ENCODE data around the gene KRTAP2-3. TPM values are rescaled to one million over a fixed set of nuclear protein-coding genes. Genes with fewer than 3 reads are reported as not detected.
A peak's percentile ranks its signal among the peaks of the same experiment; 100 is the strongest.
"Not testable (repeated sequence)": the region's sequence is repeated elsewhere in the genome, so short reads cannot be mapped to it uniquely, and the experiment has no call there.

Gene KRTAP2-3
- total RNA-seq, 1 donor from 2014 or later = 26.7 TPM

- TF ChIP-seq CTCF (conservative IDR thresholded peaks at IDR 0.05; ENCODE audit: low read depth, low read length) = no peak
- no peak for DNase-seq (ENCODE audit: low read depth)
- H3K4me3 ChIP-seq (ENCODE audit: low read depth, low read length) = no peak overlapping the region
Measured at GRCh38 chr17:41052566-41052965, 7.3 kb downstream of the KRTAP2-3 start.

- DNase-seq (ENCODE audit: low read depth) = no peak
- H3K4me3 ChIP-seq (ENCODE audit: low read depth, low read length) = no peak overlapping the region
- TF ChIP-seq CTCF (conservative IDR thresholded peaks at IDR 0.05; ENCODE audit: low read depth, low read length) = no peak
Measured at GRCh38 chr17:41049110-41049509, 10.8 kb downstream of the KRTAP2-3 start.

- no peak for TF ChIP-seq CTCF (conservative IDR thresholded peaks at IDR 0.05; ENCODE audit: low read depth, low read length)
- no peak overlapping the region for H3K4me3 ChIP-seq (ENCODE audit: low read depth, low read length)
- DNase-seq (ENCODE audit: low read depth) = no peak
Measured at GRCh38 chr17:41048441-41048840, 11.5 kb downstream of the KRTAP2-3 start.

GRCh38 chr17:41046735-41047465, 13.0 kb downstream of the KRTAP2-3 start, which contains the start of gene KRTAP2-1:
Gene KRTAP2-1 (minus strand): TSS chr17:41047316. CDS start chr17:41047267, 49 bp downstream.
- not testable (repeated sequence) for H3K4me3 ChIP-seq (ENCODE audit: low read depth, low read length); DNase-seq (ENCODE audit: low read depth)

GRCh38 chr17:41042953-41043352, 17.0 kb downstream of the KRTAP2-3 start:
- no peak for TF ChIP-seq CTCF (conservative IDR thresholded peaks at IDR 0.05; ENCODE audit: low read depth, low read length)
- DNase-seq (ENCODE audit: low read depth) = no peak
- no peak overlapping the region for H3K4me3 ChIP-seq (ENCODE audit: low read depth, low read length)

- not testable (repeated sequence) for H3K4me3 ChIP-seq (ENCODE audit: low read depth, low read length); DNase-seq (ENCODE audit: low read depth)
- peak; percentile 14 for TF ChIP-seq CTCF (conservative IDR thresholded peaks at IDR 0.05; ENCODE audit: low read depth, low read length)
Measured at GRCh38 chr17:41040783-41041571, 18.9 kb downstream of the KRTAP2-3 start, which contains the start of gene KRTAP1-1. Gene KRTAP1-1 (minus strand): TSS chr17:41041450. CDS start chr17:41041397, 53 bp downstream.

- TF ChIP-seq CTCF (conservative IDR thresholded peaks at IDR 0.05; ENCODE audit: low read depth, low read length) = no peak
- DNase-seq (ENCODE audit: low read depth) = no peak
- H3K4me3 ChIP-seq (ENCODE audit: low read depth, low read length) = no peak overlapping the region
Measured at GRCh38 chr17:41037853-41038350, 22.0 kb downstream of the KRTAP2-3 start.

- not testable (repeated sequence) for H3K4me3 ChIP-seq (ENCODE audit: low read depth, low read length); DNase-seq (ENCODE audit: low read depth)
Measured at GRCh38 chr17:41034346-41034935, 25.5 kb downstream of the KRTAP2-3 start, which contains the start of gene KRTAP1-3. Gene KRTAP1-3 (minus strand): TSS chr17:41034874. CDS start chr17:41034821, 53 bp downstream.
